HepG2 (cell line): ENCODE measurements around the gene GLT1D1. TPM values are rescaled to one million over a fixed set of nuclear protein-coding genes. Genes with fewer than 3 reads are reported as not detected.

Experiments used
- ATAC-seq: fragments of 200-7000 bp; cut with Tn5 transposase; 3 replicates; pipeline ENCODE4 v1.9.1; 2020; ENCODE audit warnings: mild to moderate bottlenecking, moderate library complexity
- BruUV-seq: library from RNA; stranded (reverse); fragments of 400-500 nt; replicated peaks from 2 replicates; lab custom pipeline; 2021; lab: Mats Ljungman, UMichigan
- CTCF ChIA-PET: fragments of 300-600 bp; formaldehyde crosslinking; extraction: SDS; loops from one replicate; lab custom pipeline; 2021; ENCODE audit warnings: low total read pairs, inconsistent platforms, low intra/inter-chr PET ratio; lab: Yijun Ruan, JAX
- POLR2A ChIA-PET: fragments of 350-600 bp; sonication (Branson Sonifier 250); formaldehyde crosslinking; loops from one replicate; lab custom pipeline; 2020; ENCODE audit warnings: antibody characterized with exemption, inconsistent platforms; lab: Yijun Ruan, JAX
- DNase-seq: peaks from one replicate; pipeline ENCODE4 v3.0.0-alpha.2; 2015; ENCODE audit warnings: low spot score
- FAIRE-seq: peaks from 3 replicates; lab custom pipeline; 2011; peaks lifted over from hg19 to GRCh38; lab: Jason Lieb, UNC
- H2AFZ ChIP-seq: one replicate; pipeline ENCODE4 v1.6.1; 2011; ENCODE audit warnings: low read length, inconsistent platforms
- H3K27ac ChIP-seq: fragments of 300-600 bp; 3 replicates; pipeline ENCODE4 v1.8.0; 2011; ENCODE audit warnings: mixed run types, mild to moderate bottlenecking, mixed read lengths, low read length, inconsistent platforms; ENCODE audit not compliant: insufficient read depth; ENCODE audit errors: extremely low read length
- H3K27me3 ChIP-seq, 2 experiments: fragments of 200-600 bp in 1 of 2; 2 replicates in 1 of 2; 3 replicates in 1 of 2; pipeline versions ENCODE4 v1.6.0 to v1.8.0; 2011; ENCODE audit warnings: low read length in 2 of 2, mild to moderate bottlenecking in 2 of 2, moderate library complexity in 2 of 2, inconsistent platforms in 1 of 2; ENCODE audit not compliant: insufficient read depth in 2 of 2, control insufficient read depth in 1 of 2
- H3K36me3 ChIP-seq, 2 experiments: fragments of 200-600 bp in 1 of 2; replicated peaks in 1 of 2; 2 replicates in 1 of 2; 3 replicates in 1 of 2; pipeline versions ENCODE4 v1.5.1 to v1.8.0; 2011; ENCODE audit warnings: low read length in 2 of 2, inconsistent platforms in 1 of 2; ENCODE audit not compliant: insufficient read depth in 2 of 2, control insufficient read depth in 1 of 2
- H3K4me1 ChIP-seq: 2 replicates; pipeline ENCODE4 v1.5.1; 2012; ENCODE audit warnings: low read length, inconsistent platforms; ENCODE audit not compliant: insufficient read depth
- H3K4me2 ChIP-seq: 2 replicates; pipeline ENCODE4 v1.6.0; 2011; ENCODE audit warnings: low read depth, low read length, inconsistent platforms
- H3K4me3 ChIP-seq, 3 experiments: fragments of 200-600 bp in 1 of 3; sonication (generic), shearing (Covaris generic) in 1 of 3; replicated peaks in 1 of 3; 2 replicates each; pipeline ENCODE4 v1.5.1; 2011 to 2016; ENCODE audit warnings: low read length in 3 of 3, inconsistent platforms in 2 of 3, low read depth in 2 of 3, mild to moderate bottlenecking in 2 of 3, control low read depth in 1 of 3, mixed read lengths in 1 of 3; ENCODE audit not compliant: insufficient read depth in 1 of 3
- H3K79me2 ChIP-seq: one replicate; pipeline ENCODE4 v1.6.1; 2011; ENCODE audit warnings: low read length, inconsistent platforms; ENCODE audit not compliant: insufficient read depth
- H3K9ac ChIP-seq: 2 replicates; pipeline ENCODE4 v1.6.0; 2011; ENCODE audit warnings: mild to moderate bottlenecking, low read depth, low read length, inconsistent platforms; ENCODE audit not compliant: insufficient read depth
- H3K9me3 ChIP-seq: 2 replicates; pipeline ENCODE4 v1.5.1; 2012; ENCODE audit warnings: mild to moderate bottlenecking, low read length
- H4K20me1 ChIP-seq: 2 replicates; pipeline ENCODE4 v1.6.0; 2011; ENCODE audit warnings: inconsistent platforms, mild to moderate bottlenecking, low read length, moderate library complexity; ENCODE audit not compliant: insufficient read depth
- CC2D1A ChIP-seq: sonication (generic); formaldehyde crosslinking; IDR thresholded peaks from 2 replicates; pipeline ENCODE4 v1.8.1; 2023; ENCODE audit warnings: mild to moderate bottlenecking, missing genetic modification reagents
- HOXD1 ChIP-seq: sonication (generic); formaldehyde crosslinking; IDR thresholded peaks from 2 replicates; pipeline ENCODE4 v1.5.0; 2020; ENCODE audit warnings: missing genetic modification reagents
- MED1 ChIP-seq: sonication (generic); formaldehyde crosslinking; IDR thresholded peaks from 2 replicates; pipeline ENCODE4 v1.4.0; 2020; ENCODE audit warnings: missing genetic modification reagents
- SATB2 ChIP-seq: sonication (generic); formaldehyde crosslinking; IDR thresholded peaks from 2 replicates; pipeline ENCODE4 v1.5.0; 2020; ENCODE audit warnings: missing genetic modification reagents
- SOX5 ChIP-seq: IDR thresholded peaks from 2 replicates; pipeline ENCODE4 v1.6.1; 2016; ENCODE audit warnings: borderline replicate concordance
- ZNF781 ChIP-seq: sonication (generic); formaldehyde crosslinking; IDR thresholded peaks from 2 replicates; pipeline ENCODE4 v1.5.1; 2020; ENCODE audit warnings: borderline replicate concordance, mild to moderate bottlenecking, missing genetic modification reagents; ENCODE audit errors: not compliant biosample characterization
- WGBS: methylation state at CpG from one replicate; pipeline ENCODE4 v1.1.6; 2017; ENCODE audit warnings: low lambda C conversion rate; 5-methylcytosine and 5-hydroxymethylcytosine counted together
- in situ Hi-C: cut with HindIII; loops from 2 replicates; pipeline ENCODE4 v1.10.0; 2017; ENCODE audit warnings: low pct_unique_long_range_greater_than_20kb; ENCODE audit not compliant: extremely low pct_ligation_motif_present
- intact Hi-C: fragments of 100-400 bp; cut with micrococcal nuclease; formaldehyde crosslinking; loops from one replicate; pipeline ENCODE4 v1.10.0; 2022; ENCODE audit not compliant: unreplicated experiment
- polyA plus RNA-seq, 8 experiments: library from polyadenylated mRNA; depleted of rRNA in 3 of 8; stranded (reverse) in 7 of 8; unstranded in 1 of 8; fragments of >200 nt; fragmentation: Illumina TruSeq in 4 of 8; extraction: Trizol in 4 of 8; gene quantifications; 2 replicates each; pipeline versions ENCODE4 v1.2.1 to v1.2.3, GENCODE V29; 2011 to 2016; ENCODE audit warnings: low read depth in 4 of 8, missing spikeins in 1 of 8, mixed read lengths in 1 of 8; ENCODE audit not compliant: insufficient read depth in 1 of 8
- total RNA-seq, 5 experiments: library from RNA; depleted of rRNA; stranded (reverse); fragments of >200 nt; fragmentation: Illumina TruSeq; extraction: Trizol; gene quantifications; 2 replicates each; pipeline ENCODE4 v1.2.3, GENCODE V29; 2016; ENCODE audit warnings: low read depth in 1 of 5
- TF ChIP-seq, protein P1 (sequence below): sonication (generic); formaldehyde crosslinking; IDR thresholded peaks from 2 replicates; pipeline ENCODE4 v1.4.0; 2020; ENCODE audit warnings: mild to moderate bottlenecking, low read depth, missing genetic modification reagents
- TF ChIP-seq, protein P2 (sequence below): sonication (generic); formaldehyde crosslinking; IDR thresholded peaks from 2 replicates; pipeline ENCODE4 v1.8.1; 2023; ENCODE audit warnings: mild to moderate bottlenecking, missing genetic modification reagents
- TF ChIP-seq, protein P3 (sequence below): sonication (generic); formaldehyde crosslinking; IDR thresholded peaks from 2 replicates; pipeline ENCODE4 v1.5.0; 2020; ENCODE audit warnings: mild to moderate bottlenecking, missing genetic modification reagents, borderline replicate concordance

Gene GLT1D1
- total and polyA plus RNA-seq, 2 of the 13 experiments (the other 11 are each of a cell fraction or from before 2014, with no cell fraction given) = 0.09 to 0.17 TPM

- TF ChIP-seq, protein P1, sequence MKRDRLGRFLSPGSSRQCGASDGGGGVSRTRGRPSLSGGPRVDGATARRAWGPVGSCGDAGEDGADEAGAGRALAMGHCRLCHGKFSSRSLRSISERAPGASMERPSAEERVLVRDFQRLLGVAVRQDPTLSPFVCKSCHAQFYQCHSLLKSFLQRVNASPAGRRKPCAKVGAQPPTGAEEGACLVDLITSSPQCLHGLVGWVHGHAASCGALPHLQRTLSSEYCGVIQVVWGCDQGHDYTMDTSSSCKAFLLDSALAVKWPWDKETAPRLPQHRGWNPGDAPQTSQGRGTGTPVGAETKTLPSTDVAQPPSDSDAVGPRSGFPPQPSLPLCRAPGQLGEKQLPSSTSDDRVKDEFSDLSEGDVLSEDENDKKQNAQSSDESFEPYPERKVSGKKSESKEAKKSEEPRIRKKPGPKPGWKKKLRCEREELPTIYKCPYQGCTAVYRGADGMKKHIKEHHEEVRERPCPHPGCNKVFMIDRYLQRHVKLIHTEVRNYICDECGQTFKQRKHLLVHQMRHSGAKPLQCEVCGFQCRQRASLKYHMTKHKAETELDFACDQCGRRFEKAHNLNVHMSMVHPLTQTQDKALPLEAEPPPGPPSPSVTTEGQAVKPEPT (CRISPR knock-in tag) = no peak
- TF ChIP-seq, protein P2, sequence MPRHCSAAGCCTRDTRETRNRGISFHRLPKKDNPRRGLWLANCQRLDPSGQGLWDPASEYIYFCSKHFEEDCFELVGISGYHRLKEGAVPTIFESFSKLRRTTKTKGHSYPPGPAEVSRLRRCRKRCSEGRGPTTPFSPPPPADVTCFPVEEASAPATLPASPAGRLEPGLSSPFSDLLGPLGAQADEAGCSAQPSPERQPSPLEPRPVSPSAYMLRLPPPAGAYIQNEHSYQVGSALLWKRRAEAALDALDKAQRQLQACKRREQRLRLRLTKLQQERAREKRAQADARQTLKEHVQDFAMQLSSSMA = no peak
- TF ChIP-seq SOX5 (CRISPR knock-in tag) = no peak
These were observed 123.0 kb downstream of the GLT1D1 start (continued) for GRCh38 chr12:128976120-128976738.

DNA sequence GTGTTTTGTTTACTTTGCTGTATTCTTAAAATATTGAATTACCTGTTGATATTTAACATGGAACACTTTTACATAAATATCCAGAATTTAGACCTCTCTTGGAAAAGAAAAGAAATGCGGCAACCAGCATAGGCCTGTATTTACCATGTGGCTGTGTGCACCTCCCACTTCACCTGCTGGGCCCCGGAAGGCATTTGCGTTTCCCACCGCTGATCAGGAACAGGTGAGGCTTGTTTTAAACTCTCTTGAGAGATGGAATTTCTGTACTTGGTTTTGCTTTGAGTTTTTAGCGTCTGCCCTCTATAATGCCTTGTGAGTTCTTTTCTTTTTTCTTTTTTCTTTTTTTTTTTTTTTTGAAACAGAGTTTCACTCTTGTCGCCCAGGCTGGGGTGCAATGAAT lies 124.2 kb downstream of the GLT1D1 start:
- ATAC-seq (no peak), DNase-seq (no peak), FAIRE-seq (no peak)
- in situ Hi-C loops = loop anchor here (10.0 kb wide), 1 partner anchor 1037 kb away; no protein-coding TSS in a partner anchor
- no TSS peak for BruUV-seq
- Histone ChIP-seq H3K4me2 (no peak overlapping the region), H3K4me1 (peaks cover 13% of the 10 kb centered on the region; the same call in 1 of the 2 replicates), H3K9ac (no peak overlapping the region), H3K9me3 (no peaks in the 10 kb centered on the region), H3K79me2 (no peaks in the 10 kb centered on the region), H2AFZ (no peak overlapping the region), H3K27ac (no peak overlapping the region), H4K20me1 (no peaks in the 10 kb centered on the region), H3K36me3 (no peaks in the 10 kb centered on the region), H3K27me3 (0 out of 5 replicates have a peak, but pooled peaks cover 0 to 7% of the 10 kb centered on the region in 2 experiments), H3K4me3 (no peak overlapping the region)
- POLR2A ChIA-PET = no interaction called here
- WGBS = 75% methylated on average over 6 of the region's 6 CpGs
- intact Hi-C loops = no loop called here
- CTCF ChIA-PET = no interaction called here
- TF ChIP-seq, protein P3, sequence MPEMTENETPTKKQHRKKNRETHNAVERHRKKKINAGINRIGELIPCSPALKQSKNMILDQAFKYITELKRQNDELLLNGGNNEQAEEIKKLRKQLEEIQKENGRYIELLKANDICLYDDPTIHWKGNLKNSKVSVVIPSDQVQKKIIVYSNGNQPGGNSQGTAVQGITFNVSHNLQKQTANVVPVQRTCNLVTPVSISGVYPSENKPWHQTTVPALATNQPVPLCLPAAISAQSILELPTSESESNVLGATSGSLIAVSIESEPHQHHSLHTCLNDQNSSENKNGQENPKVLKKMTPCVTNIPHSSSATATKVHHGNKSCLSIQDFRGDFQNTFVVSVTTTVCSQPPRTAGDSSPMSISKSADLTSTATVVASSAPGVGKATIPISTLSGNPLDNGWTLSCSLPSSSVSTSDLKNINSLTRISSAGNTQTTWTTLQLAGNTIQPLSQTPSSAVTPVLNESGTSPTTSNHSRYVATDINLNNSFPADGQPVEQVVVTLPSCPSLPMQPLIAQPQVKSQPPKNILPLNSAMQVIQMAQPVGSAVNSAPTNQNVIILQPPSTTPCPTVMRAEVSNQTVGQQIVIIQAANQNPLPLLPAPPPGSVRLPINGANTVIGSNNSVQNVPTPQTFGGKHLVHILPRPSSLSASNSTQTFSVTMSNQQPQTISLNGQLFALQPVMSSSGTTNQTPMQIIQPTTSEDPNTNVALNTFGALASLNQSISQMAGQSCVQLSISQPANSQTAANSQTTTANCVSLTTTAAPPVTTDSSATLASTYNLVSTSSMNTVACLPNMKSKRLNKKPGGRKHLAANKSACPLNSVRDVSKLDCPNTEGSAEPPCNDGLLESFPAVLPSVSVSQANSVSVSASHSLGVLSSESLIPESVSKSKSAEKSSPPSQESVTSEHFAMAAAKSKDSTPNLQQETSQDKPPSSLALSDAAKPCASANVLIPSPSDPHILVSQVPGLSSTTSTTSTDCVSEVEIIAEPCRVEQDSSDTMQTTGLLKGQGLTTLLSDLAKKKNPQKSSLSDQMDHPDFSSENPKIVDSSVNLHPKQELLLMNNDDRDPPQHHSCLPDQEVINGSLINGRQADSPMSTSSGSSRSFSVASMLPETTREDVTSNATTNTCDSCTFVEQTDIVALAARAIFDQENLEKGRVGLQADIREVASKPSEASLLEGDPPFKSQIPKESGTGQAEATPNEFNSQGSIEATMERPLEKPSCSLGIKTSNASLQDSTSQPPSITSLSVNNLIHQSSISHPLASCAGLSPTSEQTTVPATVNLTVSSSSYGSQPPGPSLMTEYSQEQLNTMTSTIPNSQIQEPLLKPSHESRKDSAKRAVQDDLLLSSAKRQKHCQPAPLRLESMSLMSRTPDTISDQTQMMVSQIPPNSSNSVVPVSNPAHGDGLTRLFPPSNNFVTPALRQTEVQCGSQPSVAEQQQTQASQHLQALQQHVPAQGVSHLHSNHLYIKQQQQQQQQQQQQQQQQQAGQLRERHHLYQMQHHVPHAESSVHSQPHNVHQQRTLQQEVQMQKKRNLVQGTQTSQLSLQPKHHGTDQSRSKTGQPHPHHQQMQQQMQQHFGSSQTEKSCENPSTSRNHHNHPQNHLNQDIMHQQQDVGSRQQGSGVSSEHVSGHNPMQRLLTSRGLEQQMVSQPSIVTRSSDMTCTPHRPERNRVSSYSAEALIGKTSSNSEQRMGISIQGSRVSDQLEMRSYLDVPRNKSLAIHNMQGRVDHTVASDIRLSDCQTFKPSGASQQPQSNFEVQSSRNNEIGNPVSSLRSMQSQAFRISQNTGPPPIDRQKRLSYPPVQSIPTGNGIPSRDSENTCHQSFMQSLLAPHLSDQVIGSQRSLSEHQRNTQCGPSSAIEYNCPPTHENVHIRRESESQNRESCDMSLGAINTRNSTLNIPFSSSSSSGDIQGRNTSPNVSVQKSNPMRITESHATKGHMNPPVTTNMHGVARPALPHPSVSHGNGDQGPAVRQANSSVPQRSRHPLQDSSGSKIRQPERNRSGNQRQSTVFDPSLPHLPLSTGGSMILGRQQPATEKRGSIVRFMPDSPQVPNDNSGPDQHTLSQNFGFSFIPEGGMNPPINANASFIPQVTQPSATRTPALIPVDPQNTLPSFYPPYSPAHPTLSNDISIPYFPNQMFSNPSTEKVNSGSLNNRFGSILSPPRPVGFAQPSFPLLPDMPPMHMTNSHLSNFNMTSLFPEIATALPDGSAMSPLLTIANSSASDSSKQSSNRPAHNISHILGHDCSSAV = no peak
- TF ChIP-seq ZNF781 (no peak), MED1 (CRISPR knock-in tag) (no peak), HOXD1 (no peak), CC2D1A (CRISPR knock-in tag) (no peak), SATB2 (CRISPR knock-in tag) (no peak)
